BE2C (cell line): ENCODE data around the gene UBE3C.

Experiments used
- DNase-seq: peaks from one replicate; pipeline ENCODE4 v3.0.0-alpha.2; 2020
- H3K27me3 ChIP-seq: fragments of 250-450 bp; sonication (Bioruptor Pico); 2 replicates; pipeline ENCODE4 v1.5.1; 2020; ENCODE audit warnings: mild to moderate bottlenecking
- H3K36me3 ChIP-seq: fragments of 250-450 bp; sonication (Bioruptor Pico); 2 replicates; pipeline ENCODE4 v1.5.1; 2020; ENCODE audit warnings: mild to moderate bottlenecking
- H3K4me1 ChIP-seq: fragments of 250-450 bp; sonication (Bioruptor Pico); 2 replicates; pipeline ENCODE4 v1.5.1; 2020
- H3K4me3 ChIP-seq: 2 replicates; pipeline ENCODE4 v1.5.1; 2011; ENCODE audit warnings: low read depth, low read length
- H3K9me3 ChIP-seq: fragments of 250-450 bp; sonication (Bioruptor Pico); 2 replicates; pipeline ENCODE4 v1.5.1; 2020
- CTCF ChIP-seq: IDR thresholded peaks from 2 replicates; pipeline ENCODE4 v1.5.1; 2012; ENCODE audit warnings: mild to moderate bottlenecking, low read depth, low read length

The UBE3C gene

GRCh38 chr7:157219154-157219553 lies 80.4 kb downstream of the UBE3C start:
- Histone ChIP-seq H3K4me1 (no peaks in the 10 kb centered on the region), H3K36me3 (peaks cover 37% of the 10 kb centered on the region), H3K27me3 (no peaks in the 10 kb centered on the region), H3K4me3 (no peak overlapping the region), H3K9me3 (no peaks in the 10 kb centered on the region)
- no peak for DNase-seq
- no peak for TF ChIP-seq CTCF

- Histone ChIP-seq H3K4me1 (no peaks in the 10 kb centered on the region), H3K36me3 (peaks cover 46% of the 10 kb centered on the region), H3K9me3 (no peaks in the 10 kb centered on the region), H3K4me3 (no peak overlapping the region), H3K27me3 (no peaks in the 10 kb centered on the region)
- DNase-seq: no peak
- no peak for TF ChIP-seq CTCF
These were observed 82.3 kb downstream of the UBE3C start for GRCh38 chr7:157220916-157221569.

- peaks cover 54% of the 10 kb centered on the region for H3K36me3 ChIP-seq
- no peak for TF ChIP-seq CTCF
These were observed 84.0 kb downstream of the UBE3C start for GRCh38 chr7:157222687-157223086.

GRCh38 chr7:157224627-157225026 lies 85.9 kb downstream of the UBE3C start:
- no peak for DNase-seq
- peaks cover 51% of the 10 kb centered on the region for H3K36me3 ChIP-seq
- peak; percentile 46 for TF ChIP-seq CTCF
- no peaks in the 10 kb centered on the region for H3K9me3 ChIP-seq
- no peaks in the 10 kb centered on the region for H3K27me3 ChIP-seq
- H3K4me1 ChIP-seq: peaks cover 3% of the 10 kb centered on the region; the same call in 1 of the 2 replicates
- no peak overlapping the region for H3K4me3 ChIP-seq

More at GRCh38 chr7:157222687-157223086, 84.0 kb downstream of the UBE3C start:
- H3K27me3 ChIP-seq: no peaks in the 10 kb centered on the region
- DNase-seq: no peak
- H3K9me3 ChIP-seq: no peaks in the 10 kb centered on the region
- no peak overlapping the region for H3K4me3 ChIP-seq
- H3K4me1 ChIP-seq: no peaks in the 10 kb centered on the region

- peaks cover 3% of the 10 kb centered on the region; the same call in 1 of the 2 replicates for H3K4me1 ChIP-seq
- peak; percentile 58 for DNase-seq
- H3K9me3 ChIP-seq: no peaks in the 10 kb centered on the region
- no peak overlapping the region for H3K4me3 ChIP-seq
- TF ChIP-seq CTCF: peak; percentile 70
- H3K27me3 ChIP-seq: no peaks in the 10 kb centered on the region
- H3K36me3 ChIP-seq: peaks cover 59% of the 10 kb centered on the region
These were observed 90.2 kb downstream of the UBE3C start for GRCh38 chr7:157228864-157229422.

GRCh38 chr7:157233677-157234076 lies 95.0 kb downstream of the UBE3C start:
- DNase-seq: no peak
- Histone ChIP-seq H3K9me3 (no peaks in the 10 kb centered on the region), H3K36me3 (peaks cover 52% of the 10 kb centered on the region), H3K4me3 (no peak overlapping the region), H3K27me3 (no peaks in the 10 kb centered on the region), H3K4me1 (no peaks in the 10 kb centered on the region)
- TF ChIP-seq CTCF: no peak
